ACC112 (cell line): ENCODE measurements around the gene LPCAT1.
"Not testable (repeated sequence)": the region's sequence is repeated elsewhere in the genome, so short reads cannot be mapped to it uniquely, and the experiment has no call there.

ENCODE experiments used
- H2AFZ ChIP-seq: fragments of 200-600 bp; sonication (generic); one replicate; pipeline ENCODE4 v1.6.0; 2017; ENCODE audit warnings: antibody characterized with exemption, low read length; ENCODE audit not compliant: unreplicated experiment
- H3K27ac ChIP-seq: fragments of 200-600 bp; sonication (generic); 2 replicates; pipeline ENCODE4 v1.5.1; 2014; ENCODE audit warnings: low read depth, mild to moderate bottlenecking, antibody characterized with exemption, low read length, moderate library complexity
- H3K27me3 ChIP-seq: fragments of 200-600 bp; sonication (generic); 2 replicates; pipeline ENCODE4 v1.6.1; 2014; ENCODE audit warnings: mild to moderate bottlenecking, antibody characterized with exemption, low read length, moderate library complexity, mixed read lengths; ENCODE audit not compliant: insufficient read depth
- H3K36me3 ChIP-seq: fragments of 200-600 bp; sonication (generic); 2 replicates; pipeline ENCODE4 v1.6.1; 2016; ENCODE audit warnings: mild to moderate bottlenecking, antibody characterized with exemption, low read length, moderate library complexity, mixed read lengths; ENCODE audit not compliant: insufficient read depth
- H3K4me1 ChIP-seq: fragments of 200-600 bp; sonication (generic); one replicate; pipeline ENCODE4 v1.6.1; 2016; ENCODE audit warnings: low read length, mixed read lengths; ENCODE audit not compliant: insufficient read depth, unreplicated experiment, control insufficient read depth
- H3K4me3 ChIP-seq: fragments of 200-600 bp; sonication (generic); 2 replicates; pipeline ENCODE4 v1.5.1; 2014; ENCODE audit warnings: mild to moderate bottlenecking, low read depth, low read length
- H3K79me2 ChIP-seq: fragments of 200-600 bp; sonication (generic); one replicate; pipeline ENCODE4 v1.6.0; 2016; ENCODE audit warnings: low read length; ENCODE audit not compliant: control insufficient read depth, unreplicated experiment, insufficient read depth

The LPCAT1 gene

DNA sequence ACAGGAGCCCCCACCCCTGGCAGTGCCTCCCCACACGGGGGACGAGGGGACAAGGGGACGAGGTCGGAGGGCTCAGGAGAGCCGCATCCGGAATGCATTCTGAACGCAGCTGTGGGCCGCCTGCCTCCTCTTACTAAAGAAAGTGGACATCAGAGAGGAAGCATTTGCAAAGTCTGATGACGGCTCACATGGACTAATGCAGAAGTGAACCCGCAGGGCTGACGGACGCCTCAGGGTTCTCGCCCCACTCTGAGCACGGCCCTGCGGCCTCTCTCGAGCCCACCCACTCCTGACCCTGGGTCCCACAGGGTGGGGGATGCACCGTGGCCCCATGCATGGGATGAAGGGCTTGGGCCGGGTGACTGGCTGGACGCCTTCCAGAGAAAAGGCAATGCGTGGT lies 5.9 kb downstream of the LPCAT1 start:
- no peaks in the 10 kb centered on the region for H3K27me3 ChIP-seq
- no peak overlapping the region for H3K4me3 ChIP-seq
- peak overlapping the region; percentile 85; the same call in 1 of the 2 replicates for H3K27ac ChIP-seq
- peaks cover 4% of the 10 kb centered on the region; the same call in 1 of the 2 replicates for H3K36me3 ChIP-seq
- H3K4me1 ChIP-seq, result peaks cover 33% of the 10 kb centered on the region
- H2AFZ ChIP-seq, result no peak overlapping the region
- peaks cover 94% of the 10 kb centered on the region for H3K79me2 ChIP-seq

DNA sequence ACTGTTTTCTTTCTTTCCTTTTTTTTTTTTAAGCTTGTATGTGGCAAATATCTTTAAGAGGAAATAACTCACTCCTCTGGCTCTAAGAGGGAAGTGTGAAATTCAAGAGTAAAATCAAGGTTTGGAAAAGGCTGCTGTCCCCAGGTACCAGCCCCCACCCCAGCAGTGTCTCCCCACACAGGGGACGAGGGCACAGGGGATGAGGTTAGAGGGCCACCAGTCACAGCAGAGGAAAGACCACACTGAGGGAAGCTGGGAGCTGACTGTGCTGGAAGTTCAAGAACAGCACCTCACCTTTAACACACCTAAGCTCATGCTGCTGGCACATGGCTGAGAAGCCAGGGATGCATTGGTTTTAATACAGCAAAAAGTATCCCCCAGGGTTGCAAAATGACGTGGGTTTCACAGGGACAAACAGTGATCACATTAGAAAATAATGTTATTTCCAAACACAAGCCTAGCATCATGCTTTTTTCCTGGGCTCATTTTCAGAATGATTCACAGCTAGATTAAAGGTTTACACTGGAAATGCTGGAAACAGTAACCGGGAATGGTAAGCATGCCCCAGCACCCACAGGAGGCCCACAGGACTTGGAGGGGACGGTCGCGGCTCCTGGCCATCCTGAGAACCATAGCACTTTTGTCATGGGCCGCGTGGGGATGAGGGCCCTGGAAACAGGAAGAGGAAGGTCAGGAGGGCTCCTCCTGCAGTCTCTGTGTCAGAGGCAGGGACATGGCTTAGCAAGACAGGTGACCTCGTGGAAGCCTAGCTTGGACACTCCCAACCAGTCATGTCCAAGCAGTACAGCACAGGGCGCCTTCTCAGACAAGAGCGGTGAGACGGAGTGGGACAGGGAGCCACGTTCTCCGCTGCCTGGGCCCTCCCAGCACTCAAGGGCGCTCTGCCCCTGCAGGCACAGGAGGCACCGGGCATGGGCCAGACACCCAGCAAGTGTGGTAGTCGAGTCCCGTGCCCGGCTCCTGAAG lies 6.9 kb downstream of the LPCAT1 start:
- Histone ChIP-seq H3K79me2 (peaks cover 92% of the 10 kb centered on the region), H3K4me3 (no peak overlapping the region), H3K27ac (peak overlapping the region; percentile 85), H2AFZ (no peak overlapping the region), H3K27me3 (no peaks in the 10 kb centered on the region), H3K4me1 (peaks cover 42% of the 10 kb centered on the region), H3K36me3 (peaks cover 4% of the 10 kb centered on the region; the same call in 1 of the 2 replicates)

DNA sequence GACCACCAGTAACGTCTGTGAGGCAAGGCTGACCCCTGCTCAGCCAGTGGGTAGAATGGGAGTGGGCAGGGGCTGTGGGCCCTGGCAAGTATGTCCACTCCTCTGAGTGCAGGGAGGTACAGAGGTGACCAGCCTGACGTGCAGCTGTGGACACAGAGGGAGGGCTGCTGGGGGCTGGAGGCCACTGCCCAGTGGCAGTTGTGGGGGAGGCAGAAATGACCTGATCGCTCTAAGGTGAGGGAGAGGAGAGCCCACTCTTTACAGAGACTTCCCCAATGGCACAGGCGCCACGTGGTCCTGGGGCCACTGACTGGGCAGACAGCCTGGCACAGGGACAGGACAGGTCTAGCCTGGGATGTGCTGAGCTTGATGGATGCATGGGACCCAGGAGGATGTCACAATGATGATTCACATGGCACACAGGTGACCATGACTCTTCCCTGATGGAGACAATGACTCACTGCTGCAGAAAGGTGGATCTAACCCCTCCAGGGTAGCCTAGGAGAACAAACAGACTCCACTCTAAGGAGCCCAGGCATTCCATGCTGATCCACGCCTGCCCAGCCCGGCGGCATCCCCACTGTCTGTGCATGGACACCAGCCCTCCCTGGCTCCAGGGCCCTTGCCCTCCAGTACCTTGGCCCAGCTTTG lies 7.7 kb downstream of the LPCAT1 start:
- H3K27ac ChIP-seq, result peak overlapping the region; percentile 85

DNA sequence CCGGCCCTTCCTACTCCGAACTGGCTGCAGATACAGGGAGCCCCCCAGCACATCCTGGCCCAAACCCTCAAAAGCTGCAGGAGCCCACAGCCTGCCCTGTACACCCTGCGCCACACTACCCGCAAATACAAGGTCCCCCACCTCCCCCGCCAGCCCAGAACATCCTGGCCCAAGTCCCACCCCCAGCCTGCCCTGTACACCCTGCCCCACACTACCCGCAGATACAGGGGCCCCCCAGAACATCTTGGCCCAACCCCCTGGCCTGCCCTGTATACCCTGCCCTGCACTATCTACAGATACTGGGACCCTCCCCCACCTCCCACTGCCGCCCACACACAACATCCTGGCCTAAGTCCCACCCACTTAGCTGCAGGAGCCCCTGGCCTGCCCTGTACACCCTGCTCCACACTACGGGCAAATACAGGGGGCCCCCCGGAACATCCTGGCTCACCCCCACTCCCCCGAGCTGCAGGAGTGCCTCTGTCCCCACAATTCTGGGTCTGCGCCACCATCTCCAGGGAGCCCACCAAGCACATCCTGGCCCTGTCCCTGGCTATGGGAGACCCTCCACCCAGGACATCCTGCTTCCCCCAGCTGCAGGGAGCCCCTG lies 8.3 kb downstream of the LPCAT1 start:
- peaks cover 93% of the 10 kb centered on the region for H3K79me2 ChIP-seq
- H3K4me3 ChIP-seq, result no peak overlapping the region
- no peaks in the 10 kb centered on the region for H3K27me3 ChIP-seq
- H3K27ac ChIP-seq, result no peak overlapping the region; the same call in 1 of the 2 replicates
- H3K4me1 ChIP-seq, result peaks cover 36% of the 10 kb centered on the region
- no peak overlapping the region for H2AFZ ChIP-seq
- peaks cover 4% of the 10 kb centered on the region; the same call in 1 of the 2 replicates for H3K36me3 ChIP-seq

More for the DNA sequence above, 7.7 kb downstream of the LPCAT1 start:
- peaks cover 4% of the 10 kb centered on the region; the same call in 1 of the 2 replicates for H3K36me3 ChIP-seq
- peaks cover 36% of the 10 kb centered on the region for H3K4me1 ChIP-seq
- H3K27me3 ChIP-seq, result no peaks in the 10 kb centered on the region
- no peak overlapping the region for H2AFZ ChIP-seq
- no peak overlapping the region for H3K4me3 ChIP-seq
- H3K79me2 ChIP-seq, result peaks cover 91% of the 10 kb centered on the region

DNA sequence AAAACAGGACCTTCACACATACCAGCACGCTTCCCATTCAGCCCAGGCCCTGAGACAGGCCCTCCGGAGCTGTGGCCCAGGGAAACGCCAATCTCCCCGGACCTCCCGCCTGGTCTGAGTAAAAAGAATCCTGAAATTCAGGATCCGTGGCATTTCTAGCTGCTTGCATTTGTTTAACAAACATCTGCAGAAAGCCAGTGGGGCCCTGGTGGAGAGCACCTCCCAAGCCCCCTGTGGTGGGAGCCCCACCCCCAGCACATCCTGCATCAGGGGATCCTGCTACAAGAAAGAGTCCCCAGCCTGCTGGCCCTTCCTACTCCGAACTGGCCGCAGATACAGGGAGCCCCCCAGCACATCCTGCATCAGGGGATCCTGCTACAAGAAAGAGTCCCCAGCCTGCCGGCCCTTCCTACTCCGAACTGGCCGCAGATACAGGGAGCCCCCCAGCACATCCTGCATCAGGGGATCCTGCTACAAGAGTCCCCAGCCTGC lies 8.9 kb downstream of the LPCAT1 start:
- not testable (repeated sequence) for H3K27ac ChIP-seq, H3K27me3 ChIP-seq, H2AFZ ChIP-seq, H3K4me3 ChIP-seq, H3K36me3 ChIP-seq
- Histone ChIP-seq H3K79me2 (peaks cover 93% of the 10 kb centered on the region), H3K4me1 (peaks cover 36% of the 10 kb centered on the region)

DNA sequence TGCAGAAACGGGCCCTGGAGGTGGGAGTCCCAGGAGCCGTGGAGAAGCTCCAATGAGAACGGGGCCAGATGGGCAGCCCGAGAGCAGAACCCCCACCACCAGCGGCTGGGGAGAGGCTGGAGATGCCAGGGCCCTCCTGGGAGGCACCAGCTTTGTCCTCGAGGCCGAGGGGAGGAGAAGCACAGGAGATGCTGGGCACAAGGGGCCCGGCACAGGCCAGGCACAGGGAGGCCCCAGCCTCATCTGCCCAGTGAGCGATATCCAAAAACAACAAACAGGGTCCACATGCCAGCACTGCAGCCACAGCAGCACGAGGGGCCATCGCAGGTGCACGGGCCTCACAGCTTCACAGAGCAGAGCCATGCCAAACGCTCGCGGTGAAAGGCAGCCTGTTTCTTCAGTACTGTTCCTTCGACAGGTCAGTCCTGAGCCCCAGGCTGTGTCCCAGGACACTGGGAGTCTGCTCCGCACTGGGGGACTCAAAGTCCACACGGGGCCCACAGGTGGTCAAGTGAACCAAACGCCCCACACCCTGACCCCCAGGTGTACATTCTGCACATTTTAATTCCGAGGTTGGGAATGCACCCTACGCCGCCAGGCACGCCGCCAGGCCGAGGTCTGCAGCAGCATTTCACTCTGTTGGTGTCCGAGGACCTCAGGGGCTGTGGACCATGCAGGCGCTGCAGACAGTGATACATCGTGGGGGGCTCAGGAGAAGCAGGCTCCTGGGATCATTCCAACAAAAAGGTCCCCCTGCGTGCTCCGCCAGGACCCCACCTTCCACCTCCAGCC lies 9.5 kb downstream of the LPCAT1 start:
- Histone ChIP-seq H2AFZ (no peak overlapping the region), H3K79me2 (peaks cover 88% of the 10 kb centered on the region), H3K4me3 (no peak overlapping the region), H3K27me3 (no peaks in the 10 kb centered on the region), H3K27ac (no peak overlapping the region), H3K36me3 (peaks cover 4% of the 10 kb centered on the region; the same call in 1 of the 2 replicates), H3K4me1 (peaks cover 36% of the 10 kb centered on the region)

DNA sequence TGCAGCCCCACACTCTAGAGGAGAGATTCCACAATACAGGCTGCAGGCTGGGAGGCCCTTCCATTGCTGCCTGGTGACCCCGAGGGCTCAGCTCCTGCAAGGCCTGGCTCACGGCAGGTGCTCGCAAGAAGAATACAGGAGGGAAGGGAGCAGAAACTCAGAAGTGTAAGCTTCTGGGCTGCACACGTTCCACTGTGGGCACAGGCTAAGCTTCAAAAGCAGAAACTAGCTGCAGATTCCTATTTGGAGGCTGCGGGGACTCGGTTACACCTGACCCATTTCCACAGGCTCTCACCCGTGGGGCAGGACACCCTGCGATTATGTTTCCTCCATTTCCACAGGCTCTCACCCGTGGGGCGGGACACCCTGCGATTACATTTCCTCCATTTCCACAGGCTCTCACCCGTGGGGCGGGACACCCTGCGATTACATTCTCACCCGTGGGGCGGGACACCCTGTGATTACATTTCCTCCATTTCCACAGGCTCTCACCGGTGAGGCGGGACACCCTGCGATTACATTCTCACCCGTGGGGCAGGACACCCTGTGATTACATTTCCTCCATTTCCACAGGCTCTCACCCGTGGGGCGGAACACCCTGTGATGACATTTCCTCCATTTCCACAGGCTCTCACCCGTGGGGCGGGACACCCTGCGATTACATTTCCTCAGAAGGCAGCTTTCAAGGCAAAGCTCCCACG lies 10.3 kb downstream of the LPCAT1 start:
- no peak overlapping the region for H3K27ac ChIP-seq
- no peaks in the 10 kb centered on the region for H3K27me3 ChIP-seq
- peaks cover 4% of the 10 kb centered on the region; the same call in 1 of the 2 replicates for H3K36me3 ChIP-seq
- no peak overlapping the region for H2AFZ ChIP-seq
- H3K79me2 ChIP-seq, result peaks cover 86% of the 10 kb centered on the region
- H3K4me3 ChIP-seq, result no peak overlapping the region
- H3K4me1 ChIP-seq, result peaks cover 36% of the 10 kb centered on the region

DNA sequence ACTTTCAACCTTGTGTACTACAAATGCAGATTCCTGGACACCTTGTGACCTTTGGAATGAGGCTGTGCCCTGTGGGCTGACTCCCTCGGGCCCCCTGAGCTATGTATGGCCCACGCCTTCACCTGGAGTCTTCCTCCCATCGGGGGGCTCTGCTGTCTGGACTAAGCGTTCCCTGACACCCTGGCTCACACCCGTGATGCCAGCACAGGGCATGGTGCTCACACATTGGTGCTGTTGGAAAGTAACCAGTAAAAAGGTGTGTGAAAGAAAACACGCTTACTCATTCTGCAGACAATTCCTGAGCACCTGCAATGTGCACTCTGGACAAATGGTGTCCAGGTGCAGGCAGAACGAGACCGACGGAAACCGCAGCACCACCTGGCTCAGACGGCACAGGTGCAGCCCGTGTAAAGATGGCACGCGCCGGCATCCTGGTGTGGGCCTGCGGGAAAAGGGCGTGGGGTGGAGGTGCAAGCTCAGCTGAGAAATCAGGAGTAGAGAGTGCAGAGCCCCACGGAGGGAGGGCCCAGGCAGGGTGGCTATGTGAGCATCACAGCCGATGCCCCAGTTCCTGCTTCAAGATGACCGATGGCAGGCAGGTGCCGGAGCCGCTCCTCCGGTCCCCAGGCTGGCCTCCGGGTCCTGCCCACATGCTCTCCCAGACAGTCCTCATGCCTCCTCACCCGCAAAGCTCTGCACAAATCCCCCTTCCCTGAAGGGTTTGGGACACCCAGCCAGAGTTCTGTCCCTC lies 11.0 kb downstream of the LPCAT1 start:
- Histone ChIP-seq H3K27me3 (no peaks in the 10 kb centered on the region), H3K27ac (peak overlapping the region; percentile 38; the same call in 1 of the 2 replicates), H2AFZ (no peak overlapping the region), H3K4me3 (no peak overlapping the region), H3K4me1 (peaks cover 33% of the 10 kb centered on the region), H3K36me3 (peaks cover 1% of the 10 kb centered on the region; the same call in 1 of the 2 replicates), H3K79me2 (peaks cover 86% of the 10 kb centered on the region)
